Smooth muscle cell (in vitro differentiated cells): ENCODE results near the gene PHC2. TPM values are rescaled to one million over a fixed set of nuclear protein-coding genes. Genes with fewer than 3 reads are reported as not detected.

Experiments
- DNase-seq: peaks from one replicate; lab custom pipeline; 2025; ENCODE audit not compliant: unreplicated experiment; lab: John Stamatoyannopoulos, UW
- H2AFZ ChIP-seq: fragments of 200-600 bp; sonication (generic); 2 replicates; pipeline ENCODE4 v1.6.0; 2016; ENCODE audit warnings: antibody characterized with exemption, low read depth, mild to moderate bottlenecking
- H3F3A ChIP-seq: fragments of 200-600 bp; sonication (generic); 2 replicates; pipeline ENCODE4 v1.6.0; 2017; ENCODE audit warnings: antibody characterized with exemption, low read depth
- H3K27ac ChIP-seq: fragments of 200-600 bp; sonication (generic); 2 replicates; pipeline ENCODE4 v1.5.1; 2016; ENCODE audit warnings: low read depth, mild to moderate bottlenecking
- H3K27me3 ChIP-seq: fragments of 200-600 bp; sonication (generic); 2 replicates; pipeline ENCODE4 v1.6.1; 2016; ENCODE audit warnings: low read depth, mild to moderate bottlenecking
- H3K36me3 ChIP-seq: fragments of 200-600 bp; sonication (generic); 2 replicates; pipeline ENCODE4 v1.5.1; 2016; ENCODE audit warnings: low read depth
- H3K4me1 ChIP-seq: fragments of 200-600 bp; sonication (generic); 2 replicates; pipeline ENCODE4 v1.5.1; 2016; ENCODE audit warnings: low read depth
- H3K4me2 ChIP-seq: fragments of 200-600 bp; sonication (generic); 2 replicates; pipeline ENCODE4 v1.6.0; 2016; ENCODE audit warnings: mild to moderate bottlenecking
- H3K4me3 ChIP-seq: fragments of 200-600 bp; sonication (generic); 2 replicates; pipeline ENCODE4 v1.5.1; 2016; ENCODE audit warnings: mild to moderate bottlenecking
- H3K79me2 ChIP-seq: fragments of 200-600 bp; sonication (generic); 2 replicates; pipeline ENCODE4 v1.6.0; 2016; ENCODE audit warnings: low read depth, mild to moderate bottlenecking
- H3K9ac ChIP-seq: fragments of 200-600 bp; sonication (generic); 2 replicates; pipeline ENCODE4 v1.6.0; 2016; ENCODE audit warnings: low read depth
- H3K9me3 ChIP-seq: fragments of 200-600 bp; sonication (generic); replicated peaks from 2 replicates; pipeline ENCODE4 v1.5.1; 2016; ENCODE audit warnings: low read depth
- H4K20me1 ChIP-seq: fragments of 200-600 bp; sonication (generic); 2 replicates; pipeline ENCODE4 v1.6.0; 2016; ENCODE audit warnings: low read depth
- WGBS: methylation state at CpG from one replicate; pipeline ENCODE4 v1.1.7; 2016; ENCODE audit warnings: low lambda C conversion rate; 5-methylcytosine and 5-hydroxymethylcytosine counted together
- polyA plus RNA-seq: library from polyadenylated mRNA; unstranded; fragments of >200 nt; fragmentation: Nextera tagmentation; extraction: Ambion mirVana; gene quantifications from 2 replicates; pipeline ENCODE4 v1.2.1, GENCODE V29; 2016
- total RNA-seq: library from RNA; depleted of rRNA; stranded (reverse); fragments of >200 nt; gene quantifications from 2 replicates; pipeline ENCODE4 v1.2.3, GENCODE V29; 2014
- TF ChIP-seq, protein P1 (sequence below): fragments of 200-600 bp; sonication (generic); IDR thresholded peaks from 2 replicates; pipeline ENCODE4 v1.5.1; 2017; ENCODE audit warnings: borderline replicate concordance, mild to moderate bottlenecking, antibody characterized with exemption; ENCODE audit not compliant: insufficient read depth, poor library complexity, severe bottlenecking

The PHC2 gene
- total and polyA plus RNA-seq, 2 experiments from 2014 or later, result 42.4 to 109 TPM

DNA sequence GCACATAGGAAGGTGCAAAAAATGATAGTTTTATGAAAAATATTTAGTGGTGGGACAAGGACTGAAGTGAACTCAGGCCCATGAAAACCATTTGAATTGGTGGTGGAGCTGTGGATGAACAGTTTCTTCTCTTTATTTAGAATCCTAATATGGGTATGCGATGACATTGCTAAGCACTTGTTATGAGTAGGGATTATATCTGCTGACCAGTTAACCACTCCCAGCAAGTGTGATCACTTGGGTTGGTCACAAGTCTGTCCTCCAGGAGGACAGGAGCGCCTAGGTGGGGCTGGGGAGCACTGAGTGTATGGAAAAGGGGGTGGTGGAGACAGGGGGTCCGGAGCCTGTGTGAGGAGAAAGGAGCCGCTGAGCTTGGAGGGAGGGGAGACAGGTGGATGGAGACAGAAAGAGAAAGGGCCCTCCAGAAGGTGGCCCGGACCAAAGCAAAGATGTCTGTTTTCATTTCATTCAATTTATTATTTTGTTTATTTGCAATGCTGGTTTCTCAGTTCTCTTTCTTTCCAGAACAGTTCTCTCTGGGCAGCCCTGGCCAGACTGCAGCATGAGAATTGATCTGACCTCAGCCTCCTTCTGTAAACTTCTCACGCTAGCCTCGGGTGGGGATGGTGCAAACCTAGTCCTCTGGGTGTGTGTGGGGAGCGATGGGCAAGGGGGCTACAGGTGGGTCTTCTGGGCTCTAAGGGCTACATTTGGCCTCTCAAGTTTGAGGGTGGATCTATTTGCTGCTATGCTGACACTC, 31.7 kb upstream of the PHC2 start:
- H3K27me3 ChIP-seq, result no peaks in the 10 kb centered on the region
- H3K36me3 ChIP-seq, result no peaks in the 10 kb centered on the region
- no peaks in the 10 kb centered on the region for H3K9me3 ChIP-seq
- H3K79me2 ChIP-seq, result no peaks in the 10 kb centered on the region
- H3K4me2 ChIP-seq, result no peak overlapping the region
- DNase-seq, result no peak
- no peak overlapping the region for H3K9ac ChIP-seq
- H3K27ac ChIP-seq, result no peak overlapping the region
- no peaks in the 10 kb centered on the region for H4K20me1 ChIP-seq
- H2AFZ ChIP-seq, result no peak overlapping the region
- H3K4me3 ChIP-seq, result no peak overlapping the region
- WGBS, result 94% methylated on average over 8 of the region's 8 CpGs
- H3K4me1 ChIP-seq, result peaks cover 4% of the 10 kb centered on the region
- H3F3A ChIP-seq, result no peaks in the 10 kb centered on the region
- TF ChIP-seq, protein P1, sequence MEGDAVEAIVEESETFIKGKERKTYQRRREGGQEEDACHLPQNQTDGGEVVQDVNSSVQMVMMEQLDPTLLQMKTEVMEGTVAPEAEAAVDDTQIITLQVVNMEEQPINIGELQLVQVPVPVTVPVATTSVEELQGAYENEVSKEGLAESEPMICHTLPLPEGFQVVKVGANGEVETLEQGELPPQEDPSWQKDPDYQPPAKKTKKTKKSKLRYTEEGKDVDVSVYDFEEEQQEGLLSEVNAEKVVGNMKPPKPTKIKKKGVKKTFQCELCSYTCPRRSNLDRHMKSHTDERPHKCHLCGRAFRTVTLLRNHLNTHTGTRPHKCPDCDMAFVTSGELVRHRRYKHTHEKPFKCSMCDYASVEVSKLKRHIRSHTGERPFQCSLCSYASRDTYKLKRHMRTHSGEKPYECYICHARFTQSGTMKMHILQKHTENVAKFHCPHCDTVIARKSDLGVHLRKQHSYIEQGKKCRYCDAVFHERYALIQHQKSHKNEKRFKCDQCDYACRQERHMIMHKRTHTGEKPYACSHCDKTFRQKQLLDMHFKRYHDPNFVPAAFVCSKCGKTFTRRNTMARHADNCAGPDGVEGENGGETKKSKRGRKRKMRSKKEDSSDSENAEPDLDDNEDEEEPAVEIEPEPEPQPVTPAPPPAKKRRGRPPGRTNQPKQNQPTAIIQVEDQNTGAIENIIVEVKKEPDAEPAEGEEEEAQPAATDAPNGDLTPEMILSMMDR, result no peak

DNA sequence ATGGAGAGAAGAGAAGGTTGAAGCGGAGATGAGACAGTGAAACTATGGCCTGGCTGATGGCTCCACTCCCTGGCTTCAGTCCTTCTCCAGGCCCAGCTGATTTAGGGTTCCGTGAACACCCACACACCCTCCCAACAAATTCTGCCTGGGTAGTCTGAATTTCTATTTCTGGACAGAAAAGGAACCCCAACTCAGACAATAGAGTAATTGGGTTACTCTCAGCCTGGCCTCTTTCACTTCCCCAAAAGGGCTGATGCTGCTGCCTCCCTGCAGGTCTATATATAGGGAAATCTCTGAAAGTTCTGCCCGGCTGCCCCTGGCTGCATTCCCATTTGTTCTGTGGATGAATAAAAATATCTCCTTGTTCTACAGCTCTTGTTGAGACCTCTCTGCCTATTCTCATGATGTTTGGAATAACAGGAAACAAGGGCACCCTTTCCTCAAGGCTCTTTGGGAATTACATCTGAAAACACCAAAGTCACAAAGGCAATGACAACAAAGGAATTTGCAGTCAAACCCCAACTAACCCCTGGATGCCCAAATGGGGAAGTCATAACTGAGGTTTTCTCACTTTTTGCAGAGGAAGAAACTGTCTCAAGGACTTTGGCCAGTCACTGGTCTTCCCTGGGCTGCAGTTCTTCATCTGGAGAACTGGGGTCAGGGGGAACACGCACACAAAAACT, 30.2 kb upstream of the PHC2 start:
- Histone ChIP-seq H4K20me1 (no peaks in the 10 kb centered on the region), H3K9me3 (no peaks in the 10 kb centered on the region), H3K79me2 (no peaks in the 10 kb centered on the region), H3K27ac (no peak overlapping the region), H3F3A (no peaks in the 10 kb centered on the region), H3K9ac (no peak overlapping the region), H3K4me1 (peaks cover 4% of the 10 kb centered on the region), H3K36me3 (no peaks in the 10 kb centered on the region), H3K4me3 (no peak overlapping the region), H3K27me3 (no peaks in the 10 kb centered on the region), H3K4me2 (no peak overlapping the region), H2AFZ (no peak overlapping the region)
- TF ChIP-seq, protein P1, result no peak
- WGBS, result 92% methylated on average over 4 of the region's 4 CpGs
- DNase-seq, result no peak

DNA sequence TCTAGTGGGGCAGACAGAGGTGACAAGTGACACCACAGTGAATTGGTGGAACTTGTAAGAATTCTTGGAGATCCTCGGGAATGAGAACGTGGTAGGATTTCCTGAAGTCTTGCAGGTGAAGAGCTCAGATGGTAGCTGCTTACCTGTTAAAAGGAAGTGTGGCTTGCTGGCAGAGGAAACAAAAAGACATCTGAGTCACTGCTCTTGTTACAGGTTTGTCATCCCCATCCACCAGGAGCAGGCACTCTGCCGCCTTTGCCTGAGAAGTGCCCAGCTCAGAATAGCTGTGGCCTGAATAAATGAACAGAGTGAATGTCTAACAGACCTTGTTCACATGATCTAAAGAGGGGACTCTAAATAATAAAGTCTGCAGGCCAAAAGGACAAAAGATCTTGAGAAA, 29.2 kb upstream of the PHC2 start:
- TF ChIP-seq, protein P1, result no peak
- H3K9ac ChIP-seq, result no peak overlapping the region
- no peak overlapping the region for H3K4me2 ChIP-seq

DNA sequence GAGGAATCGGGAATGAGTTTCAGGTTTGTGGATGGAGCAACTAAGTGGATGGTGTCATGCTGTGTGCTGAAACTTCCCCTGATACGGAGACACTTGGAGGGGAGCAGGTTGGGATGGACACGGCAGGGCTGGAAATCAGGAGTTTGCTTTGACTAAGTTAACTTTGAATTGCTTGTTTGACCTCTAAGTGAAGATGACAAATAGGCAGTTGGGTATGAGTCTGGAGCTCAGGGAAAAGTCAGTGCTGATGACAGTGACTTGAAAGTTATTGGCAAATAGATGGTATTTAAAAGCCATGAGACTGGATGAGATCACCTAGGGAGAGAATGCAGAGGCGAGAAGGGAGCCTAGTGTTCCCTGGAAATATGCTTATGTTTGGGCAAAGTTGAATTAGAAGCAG, 28.8 kb upstream of the PHC2 start:
- Histone ChIP-seq H3K4me2 (no peak overlapping the region), H3F3A (no peaks in the 10 kb centered on the region), H3K27me3 (no peaks in the 10 kb centered on the region), H3K27ac (peak overlapping the region; percentile 71), H3K36me3 (no peaks in the 10 kb centered on the region), H3K9ac (no peak overlapping the region), H4K20me1 (no peaks in the 10 kb centered on the region), H2AFZ (no peak overlapping the region), H3K4me1 (peaks cover 4% of the 10 kb centered on the region), H3K79me2 (no peaks in the 10 kb centered on the region), H3K4me3 (no peak overlapping the region), H3K9me3 (no peaks in the 10 kb centered on the region)
- TF ChIP-seq, protein P1, result no peak
- no peak for DNase-seq
- WGBS, result 73% methylated on average over 4 of the region's 4 CpGs

More for the DNA sequence above, 29.2 kb upstream of the PHC2 start:
- Histone ChIP-seq H4K20me1 (no peaks in the 10 kb centered on the region), H3K27me3 (no peaks in the 10 kb centered on the region), H3K36me3 (no peaks in the 10 kb centered on the region), H3K27ac (peak overlapping the region; percentile 71), H3K79me2 (no peaks in the 10 kb centered on the region), H3K9me3 (no peaks in the 10 kb centered on the region), H3K4me1 (peaks cover 4% of the 10 kb centered on the region), H3F3A (no peaks in the 10 kb centered on the region), H2AFZ (no peak overlapping the region), H3K4me3 (no peak overlapping the region)
- 82% methylated on average over 3 of the region's 3 CpGs for WGBS
- DNase-seq, result no peak
